ENCODE measurements around the gene EIF4EBP2.

The EIF4EBP2 gene

DNA sequence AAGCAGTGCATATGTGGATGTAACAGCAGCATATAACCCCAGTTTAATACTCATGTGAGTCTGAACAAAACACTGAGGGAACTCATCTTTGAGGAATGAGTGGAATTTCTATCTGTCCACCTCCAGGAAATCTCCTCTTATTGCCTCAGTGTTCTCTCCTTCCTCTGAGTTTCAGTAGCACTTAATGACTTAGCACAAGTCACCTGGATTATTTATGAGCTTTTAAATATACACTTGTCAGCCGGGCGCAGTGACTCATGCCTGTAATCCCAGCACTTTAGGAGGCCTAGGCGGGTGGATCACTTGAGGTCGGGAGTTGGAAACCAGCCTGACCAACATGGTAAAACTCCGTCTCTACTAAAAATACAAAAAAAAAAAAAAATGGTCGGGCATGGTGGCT lies 25.8 kb upstream of the EIF4EBP2 start:
- no peak overlapping the region for H3K4me3 ChIP-seq (ENCODE audit: low read depth, low read length)
- TF ChIP-seq, protein P1, sequence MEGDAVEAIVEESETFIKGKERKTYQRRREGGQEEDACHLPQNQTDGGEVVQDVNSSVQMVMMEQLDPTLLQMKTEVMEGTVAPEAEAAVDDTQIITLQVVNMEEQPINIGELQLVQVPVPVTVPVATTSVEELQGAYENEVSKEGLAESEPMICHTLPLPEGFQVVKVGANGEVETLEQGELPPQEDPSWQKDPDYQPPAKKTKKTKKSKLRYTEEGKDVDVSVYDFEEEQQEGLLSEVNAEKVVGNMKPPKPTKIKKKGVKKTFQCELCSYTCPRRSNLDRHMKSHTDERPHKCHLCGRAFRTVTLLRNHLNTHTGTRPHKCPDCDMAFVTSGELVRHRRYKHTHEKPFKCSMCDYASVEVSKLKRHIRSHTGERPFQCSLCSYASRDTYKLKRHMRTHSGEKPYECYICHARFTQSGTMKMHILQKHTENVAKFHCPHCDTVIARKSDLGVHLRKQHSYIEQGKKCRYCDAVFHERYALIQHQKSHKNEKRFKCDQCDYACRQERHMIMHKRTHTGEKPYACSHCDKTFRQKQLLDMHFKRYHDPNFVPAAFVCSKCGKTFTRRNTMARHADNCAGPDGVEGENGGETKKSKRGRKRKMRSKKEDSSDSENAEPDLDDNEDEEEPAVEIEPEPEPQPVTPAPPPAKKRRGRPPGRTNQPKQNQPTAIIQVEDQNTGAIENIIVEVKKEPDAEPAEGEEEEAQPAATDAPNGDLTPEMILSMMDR (IDR thresholded peaks at IDR 0.05; ENCODE audit: insufficient read depth, low read depth, low read length, missing control alignments) = no peak
- DNase-seq (ENCODE audit: low read depth) = no peak

DNA sequence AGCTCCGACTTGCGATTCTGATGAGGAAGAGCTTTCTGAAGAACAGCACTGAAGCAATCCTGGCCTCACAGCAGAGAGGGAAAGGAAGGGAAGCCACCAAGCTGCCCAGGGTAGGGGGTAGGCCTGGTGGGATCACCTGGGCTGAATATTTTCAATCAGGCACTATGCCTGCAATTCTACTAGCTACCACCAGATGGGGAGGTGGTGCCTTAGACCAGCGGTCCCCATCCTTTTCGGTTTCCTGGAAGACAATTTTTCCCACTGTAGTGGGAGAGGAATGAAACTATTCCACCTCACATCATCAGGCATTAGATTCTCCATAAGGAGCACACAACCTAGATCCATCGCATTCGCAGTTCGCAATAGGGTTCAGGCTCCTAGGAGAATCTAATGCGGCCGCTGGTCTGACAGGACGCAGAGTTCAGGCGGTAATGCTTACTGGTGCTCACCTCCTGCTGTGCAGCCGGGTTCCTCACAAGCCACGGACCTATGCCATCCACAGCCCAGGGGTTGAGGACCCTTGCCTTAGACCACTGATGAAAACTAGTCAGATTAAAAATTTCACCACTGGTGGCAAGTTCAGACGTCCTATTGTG lies 24.3 kb upstream of the EIF4EBP2 start:
- no peak overlapping the region for H3K4me3 ChIP-seq (ENCODE audit: low read depth, low read length)
- TF ChIP-seq, protein P1 (IDR thresholded peaks at IDR 0.05; ENCODE audit: insufficient read depth, low read depth, low read length, missing control alignments) = peak; percentile 71
- peak; percentile 45 for DNase-seq (ENCODE audit: low read depth)

DNA sequence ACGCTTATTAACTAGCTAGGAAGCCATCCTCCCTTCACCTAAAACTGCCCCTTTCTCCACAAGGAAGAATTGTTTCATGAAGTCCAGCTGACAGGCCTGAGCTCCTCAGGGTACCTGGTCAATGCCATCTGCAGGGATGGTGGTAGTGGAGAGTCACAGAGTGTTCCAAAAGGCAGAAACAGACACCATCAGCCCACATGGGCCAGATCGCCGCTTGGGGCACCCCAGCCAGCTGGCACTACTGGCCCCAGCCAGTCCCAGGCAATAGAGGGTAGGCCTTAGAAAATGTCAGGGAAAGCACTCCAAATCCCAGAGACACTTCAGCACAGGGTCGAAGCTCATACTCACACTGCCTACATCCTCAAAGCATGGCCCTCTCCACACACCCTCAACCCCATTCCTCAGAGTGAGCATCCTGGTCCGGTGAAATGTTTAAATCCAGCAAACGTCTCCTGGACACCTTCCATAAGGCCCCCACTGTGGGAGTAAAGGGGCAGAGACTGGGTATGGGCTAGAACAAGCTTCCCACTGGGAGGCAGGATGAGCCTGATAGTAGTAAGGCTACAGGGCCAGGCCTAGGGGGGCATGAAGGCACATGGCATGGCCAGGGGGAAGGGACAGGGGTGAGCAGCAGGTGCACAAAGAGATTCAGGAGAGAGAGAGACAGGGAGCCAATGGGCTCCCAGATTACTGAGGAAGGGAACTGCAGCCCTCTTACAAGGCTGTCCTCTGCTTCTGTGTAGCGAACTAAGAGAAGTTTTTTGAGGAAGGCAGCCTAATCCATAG lies 23.4 kb upstream of the EIF4EBP2 start:
- no peak for DNase-seq (ENCODE audit: low read depth)
- TF ChIP-seq, protein P1 (IDR thresholded peaks at IDR 0.05; ENCODE audit: insufficient read depth, low read depth, low read length, missing control alignments) = no peak
- H3K4me3 ChIP-seq (ENCODE audit: low read depth, low read length) = no peak overlapping the region

DNA sequence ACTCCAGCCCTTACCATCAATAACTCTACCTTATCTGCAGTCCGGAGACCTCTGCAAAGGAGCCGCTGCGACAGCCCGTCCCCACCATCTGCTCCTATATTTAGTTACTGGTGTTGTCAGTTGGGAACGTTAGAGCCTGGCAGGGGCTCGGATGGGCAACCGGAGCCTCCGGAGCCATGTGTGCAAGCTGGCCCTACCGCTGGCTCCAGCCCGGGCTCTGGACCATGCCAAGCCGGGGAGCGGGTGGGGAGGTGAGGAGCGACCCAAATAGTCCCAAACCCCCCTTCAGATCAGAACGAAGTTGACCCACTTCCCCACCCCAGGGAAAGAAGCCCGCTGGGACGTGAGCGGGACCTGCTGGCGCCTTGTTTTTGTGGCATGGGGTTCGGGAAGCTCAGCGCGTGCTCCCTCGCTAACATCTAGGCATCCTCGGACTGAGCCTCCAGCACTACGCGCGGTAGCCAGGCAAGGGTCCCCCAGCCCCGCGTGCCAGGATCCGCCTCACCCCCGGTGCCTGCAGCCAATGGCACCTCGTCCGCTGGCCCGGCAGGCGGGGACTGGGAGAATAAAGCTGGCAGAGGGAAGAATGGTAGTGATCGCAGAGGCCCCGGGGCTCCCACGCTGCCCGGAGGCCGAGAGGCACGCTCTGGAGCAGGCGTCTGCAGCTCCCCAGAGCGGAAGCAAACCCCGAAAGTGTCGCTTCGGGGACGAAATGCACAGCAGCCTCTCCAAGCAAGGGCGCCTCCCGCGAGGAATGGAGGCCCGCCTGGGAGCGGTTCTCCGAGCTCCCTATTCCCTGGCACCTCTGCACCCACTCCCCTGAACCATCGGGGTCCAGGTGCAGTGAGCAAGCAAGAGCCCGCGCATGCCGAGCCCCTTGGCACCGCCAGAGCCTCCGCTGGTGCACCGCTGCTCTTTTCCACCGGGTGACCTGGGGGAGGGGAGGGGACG lies 22.2 kb upstream of the EIF4EBP2 start:
- TF ChIP-seq, protein P1 (IDR thresholded peaks at IDR 0.05; ENCODE audit: insufficient read depth, low read depth, low read length, missing control alignments) = no peak
- peak; percentile 64 for DNase-seq (ENCODE audit: low read depth)
- H3K4me3 ChIP-seq (ENCODE audit: low read depth, low read length) = peak overlapping the region; percentile 93

DNA sequence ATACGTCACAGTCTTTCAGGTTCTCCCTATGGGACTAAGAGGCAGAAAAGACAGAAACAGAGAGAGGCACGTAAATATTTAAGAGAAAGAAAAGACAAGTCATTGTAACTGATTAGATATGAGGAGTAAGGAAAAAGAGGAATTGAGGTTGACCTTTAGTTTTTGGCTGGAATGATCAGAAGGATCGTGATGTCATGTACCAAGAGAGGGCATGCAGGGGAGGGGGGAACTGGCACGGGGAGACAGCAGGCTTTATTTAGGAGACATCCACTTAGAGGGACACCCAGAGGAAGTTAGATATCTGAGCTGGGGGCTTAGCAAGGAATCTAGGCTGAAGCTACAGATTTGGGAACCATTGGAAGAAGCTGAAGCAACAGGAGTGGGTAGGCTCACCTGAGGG lies 12.3 kb upstream of the EIF4EBP2 start:
- TF ChIP-seq, protein P1 (IDR thresholded peaks at IDR 0.05; ENCODE audit: insufficient read depth, low read depth, low read length, missing control alignments) = no peak
- H3K4me3 ChIP-seq (ENCODE audit: low read depth, low read length) = no peak overlapping the region
- DNase-seq (ENCODE audit: low read depth) = no peak

DNA sequence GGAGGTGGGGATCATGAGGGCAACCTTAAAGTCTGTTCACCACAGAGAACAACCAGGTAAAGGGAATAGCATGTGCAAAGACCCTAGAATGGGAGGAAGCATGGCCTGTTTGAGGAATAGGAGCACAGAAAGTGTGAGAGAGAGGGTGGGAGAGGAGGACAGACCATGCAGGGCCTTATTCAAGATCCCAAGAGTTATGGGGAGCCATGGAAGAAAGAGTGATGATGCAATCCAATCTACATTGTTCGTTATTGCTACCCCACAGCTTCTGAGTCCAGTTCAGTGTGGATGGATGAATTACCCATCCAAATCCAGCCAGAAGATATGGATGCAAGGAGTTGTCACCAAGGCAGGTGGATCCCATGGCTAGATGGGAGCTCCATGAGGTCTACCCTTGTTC lies 7.8 kb upstream of the EIF4EBP2 start:
- no peak overlapping the region for H3K4me3 ChIP-seq (ENCODE audit: low read depth, low read length)
- no peak for DNase-seq (ENCODE audit: low read depth)
- TF ChIP-seq, protein P1 (IDR thresholded peaks at IDR 0.05; ENCODE audit: insufficient read depth, low read depth, low read length, missing control alignments) = no peak

Data from GM12865 (cell line).